Measurements from ENCODE around the gene ERGIC2. TPM values are rescaled to one million over a fixed set of nuclear protein-coding genes. Genes with fewer than 3 reads are reported as not detected.
A peak's percentile ranks its signal among the peaks of the same experiment; 100 is the strongest.

Gene ERGIC2
- total RNA-seq, 1 donor, result 50.3 TPM

GRCh38 chr12:29334937-29335336 is 46.0 kb downstream of the ERGIC2 start:
- Histone ChIP-seq H3K4me3 (ENCODE audit: insufficient read depth, low read length) (no peak overlapping the region), H2AFZ (ENCODE audit: low read length) (no peak overlapping the region), H3K79me2 (ENCODE audit: insufficient read depth, low read length) (no peaks in the 10 kb centered on the region), H3K36me3 (ENCODE audit: insufficient read depth, low read length) (no peaks in the 10 kb centered on the region), H3K4me1 (ENCODE audit: insufficient read depth, low read length) (no peaks in the 10 kb centered on the region), H3K4me2 (ENCODE audit: insufficient read depth, low read length) (no peak overlapping the region), H3K27ac (ENCODE audit: low read depth, low read length) (no peak overlapping the region), H3K9me3 (ENCODE audit: low read depth, low read length) (no peaks in the 10 kb centered on the region), H3K27me3 (ENCODE audit: insufficient read depth, low read length) (no peaks in the 10 kb centered on the region), H4K20me1 (ENCODE audit: insufficient read depth, low read length) (no peaks in the 10 kb centered on the region)
- DNase-seq (ENCODE audit: insufficient read length, low spot score, missing footprints), result no peak
- TF ChIP-seq, protein P1, sequence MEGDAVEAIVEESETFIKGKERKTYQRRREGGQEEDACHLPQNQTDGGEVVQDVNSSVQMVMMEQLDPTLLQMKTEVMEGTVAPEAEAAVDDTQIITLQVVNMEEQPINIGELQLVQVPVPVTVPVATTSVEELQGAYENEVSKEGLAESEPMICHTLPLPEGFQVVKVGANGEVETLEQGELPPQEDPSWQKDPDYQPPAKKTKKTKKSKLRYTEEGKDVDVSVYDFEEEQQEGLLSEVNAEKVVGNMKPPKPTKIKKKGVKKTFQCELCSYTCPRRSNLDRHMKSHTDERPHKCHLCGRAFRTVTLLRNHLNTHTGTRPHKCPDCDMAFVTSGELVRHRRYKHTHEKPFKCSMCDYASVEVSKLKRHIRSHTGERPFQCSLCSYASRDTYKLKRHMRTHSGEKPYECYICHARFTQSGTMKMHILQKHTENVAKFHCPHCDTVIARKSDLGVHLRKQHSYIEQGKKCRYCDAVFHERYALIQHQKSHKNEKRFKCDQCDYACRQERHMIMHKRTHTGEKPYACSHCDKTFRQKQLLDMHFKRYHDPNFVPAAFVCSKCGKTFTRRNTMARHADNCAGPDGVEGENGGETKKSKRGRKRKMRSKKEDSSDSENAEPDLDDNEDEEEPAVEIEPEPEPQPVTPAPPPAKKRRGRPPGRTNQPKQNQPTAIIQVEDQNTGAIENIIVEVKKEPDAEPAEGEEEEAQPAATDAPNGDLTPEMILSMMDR (IDR thresholded peaks at IDR 0.05; ENCODE audit: extremely low read depth, low read depth, low read length), result no peak

GRCh38 chr12:29333178-29333577 is 47.8 kb downstream of the ERGIC2 start:
- H3K27me3 ChIP-seq (ENCODE audit: insufficient read depth, low read length), result no peaks in the 10 kb centered on the region
- no peak for DNase-seq (ENCODE audit: insufficient read length, low spot score, missing footprints)

GRCh38 chr12:29329411-29329810 is 51.6 kb downstream of the ERGIC2 start:
- H2AFZ ChIP-seq (ENCODE audit: low read length), result no peak overlapping the region
- H3K79me2 ChIP-seq (ENCODE audit: insufficient read depth, low read length), result no peaks in the 10 kb centered on the region
- TF ChIP-seq, protein P1 (IDR thresholded peaks at IDR 0.05; ENCODE audit: extremely low read depth, low read depth, low read length), result no peak
- H3K27me3 ChIP-seq (ENCODE audit: insufficient read depth, low read length), result no peaks in the 10 kb centered on the region
- no peaks in the 10 kb centered on the region for H3K4me1 ChIP-seq (ENCODE audit: insufficient read depth, low read length)
- no peak overlapping the region for H3K4me2 ChIP-seq (ENCODE audit: insufficient read depth, low read length)
- no peak overlapping the region for H3K4me3 ChIP-seq (ENCODE audit: insufficient read depth, low read length)
- no peak overlapping the region for H3K27ac ChIP-seq (ENCODE audit: low read depth, low read length)
- no peaks in the 10 kb centered on the region for H3K36me3 ChIP-seq (ENCODE audit: insufficient read depth, low read length)
- no peak for DNase-seq (ENCODE audit: insufficient read length, low spot score, missing footprints)
- no peaks in the 10 kb centered on the region for H3K9me3 ChIP-seq (ENCODE audit: low read depth, low read length)
- no peaks in the 10 kb centered on the region for H4K20me1 ChIP-seq (ENCODE audit: insufficient read depth, low read length)

More at GRCh38 chr12:29333178-29333577, 47.8 kb downstream of the ERGIC2 start:
- Histone ChIP-seq H3K4me1 (ENCODE audit: insufficient read depth, low read length) (no peaks in the 10 kb centered on the region), H3K9me3 (ENCODE audit: low read depth, low read length) (no peaks in the 10 kb centered on the region), H3K4me2 (ENCODE audit: insufficient read depth, low read length) (no peak overlapping the region), H3K36me3 (ENCODE audit: insufficient read depth, low read length) (no peaks in the 10 kb centered on the region), H4K20me1 (ENCODE audit: insufficient read depth, low read length) (no peaks in the 10 kb centered on the region), H3K79me2 (ENCODE audit: insufficient read depth, low read length) (no peaks in the 10 kb centered on the region), H3K27ac (ENCODE audit: low read depth, low read length) (no peak overlapping the region), H2AFZ (ENCODE audit: low read length) (no peak overlapping the region), H3K4me3 (ENCODE audit: insufficient read depth, low read length) (no peak overlapping the region)
- TF ChIP-seq, protein P1 (IDR thresholded peaks at IDR 0.05; ENCODE audit: extremely low read depth, low read depth, low read length), result no peak

GRCh38 chr12:29322157-29322556 is 58.8 kb downstream of the ERGIC2 start:
- Histone ChIP-seq H3K4me3 (ENCODE audit: insufficient read depth, low read length) (no peak overlapping the region), H3K4me1 (ENCODE audit: insufficient read depth, low read length) (peaks cover 17% of the 10 kb centered on the region), H3K79me2 (ENCODE audit: insufficient read depth, low read length) (no peaks in the 10 kb centered on the region), H3K9me3 (ENCODE audit: low read depth, low read length) (no peaks in the 10 kb centered on the region), H3K27ac (ENCODE audit: low read depth, low read length) (no peak overlapping the region), H3K36me3 (ENCODE audit: insufficient read depth, low read length) (no peaks in the 10 kb centered on the region), H4K20me1 (ENCODE audit: insufficient read depth, low read length) (no peaks in the 10 kb centered on the region), H3K4me2 (ENCODE audit: insufficient read depth, low read length) (no peak overlapping the region), H2AFZ (ENCODE audit: low read length) (no peak overlapping the region), H3K27me3 (ENCODE audit: insufficient read depth, low read length) (no peaks in the 10 kb centered on the region)
- peak; percentile 21 for DNase-seq (ENCODE audit: insufficient read length, low spot score, missing footprints)
- TF ChIP-seq, protein P1 (IDR thresholded peaks at IDR 0.05; ENCODE audit: extremely low read depth, low read depth, low read length), result no peak
